Lung (tissue), 12 donors: ENCODE measurements around the gene SFXN5. TPM values are rescaled to one million over a fixed set of nuclear protein-coding genes. Genes with fewer than 3 reads are reported as not detected.

Source experiments
- ATAC-seq: fragments of 200-7000 bp; cut with Tn5 transposase; one replicate; pipeline ENCODE4 v1.9.1; 2020; ENCODE audit warnings: moderate number of reproducible peaks; ENCODE audit not compliant: insufficient read depth, low FRiP score
- DNase-seq, 3 donors: peaks; one replicate each; pipeline ENCODE4 v3.0.0-alpha.2; 2013 to 2017
- H3K27ac ChIP-seq, 2 donors: one replicate each; pipeline ENCODE4 v1.5.1; 2013; ENCODE audit warnings: mild to moderate bottlenecking in 2 of 2, moderate library complexity in 2 of 2, control low read depth in 1 of 2, inconsistent platforms in 1 of 2, low read depth in 1 of 2, low read length in 1 of 2
- H3K27me3 ChIP-seq, 3 donors: one replicate each; pipeline ENCODE4 v1.5.1; 2013; ENCODE audit warnings: low read length in 2 of 3; ENCODE audit not compliant: control insufficient read depth in 3 of 3, insufficient read depth in 3 of 3
- H3K36me3 ChIP-seq, 4 donors: one replicate each; pipeline ENCODE4 v1.5.1; 2013; ENCODE audit warnings: low read length in 4 of 4, mild to moderate bottlenecking in 1 of 4, moderate library complexity in 1 of 4; ENCODE audit not compliant: control insufficient read depth in 4 of 4, insufficient read depth in 4 of 4
- H3K4me1 ChIP-seq, 5 donors: one replicate each; pipeline ENCODE4 v1.5.1; 2013; ENCODE audit warnings: low read length in 5 of 5, mild to moderate bottlenecking in 2 of 5, moderate library complexity in 1 of 5; ENCODE audit not compliant: control insufficient read depth in 5 of 5, insufficient read depth in 5 of 5
- H3K4me3 ChIP-seq: one replicate; pipeline ENCODE4 v1.5.1; 2013; ENCODE audit warnings: mild to moderate bottlenecking, control low read depth, moderate library complexity
- H3K9ac ChIP-seq, 2 donors: one replicate each; pipeline ENCODE4 v1.5.1; 2013; ENCODE audit warnings: low read length in 2 of 2, control low read depth in 1 of 2; ENCODE audit not compliant: insufficient read depth in 1 of 2
- H3K9me3 ChIP-seq, 4 donors: one replicate each; pipeline ENCODE4 v1.5.1; 2013; ENCODE audit warnings: low read length in 3 of 4, mild to moderate bottlenecking in 1 of 4, moderate library complexity in 1 of 4; ENCODE audit not compliant: control insufficient read depth in 4 of 4, insufficient read depth in 3 of 4
- whole genome bisulfite sequencing, 2 donors: extraction: QIAGEN DNeasy Blood & Tissue Kit; methylation state at CpG; one replicate each; pipeline ENCODE4 v1.1.7; 2013; 5-methylcytosine and 5-hydroxymethylcytosine counted together
- polyA plus RNA-seq, 2 donors: library from polyadenylated mRNA; stranded (reverse); fragments of 200-250 nt; gene quantifications; one replicate each; pipeline ENCODE4 v1.2.1, GENCODE V29; 2013
- total RNA-seq, 2 donors: library from RNA; depleted of rRNA in 1 of 2; stranded (reverse); fragments of >200 nt in 1 of 2; gene quantifications; one replicate each; pipeline ENCODE4 v1.2.1, GENCODE V29; 2014 to 2021
- TF ChIP-seq, protein P1 (sequence below): IDR thresholded peaks from 2 replicates; pipeline ENCODE4 v1.5.1; 2012; ENCODE audit warnings: mild to moderate bottlenecking; ENCODE audit errors: control extremely low read depth, extremely low read depth
- donor health status: control.
- donor health status: control.
- donor health status: Bipolar disorder and iron deficiency.
- donor health status: healthy.
- donor health status: DM: yes; HTN: yes; CAD: no.

The SFXN5 gene
- total and polyA plus RNA-seq, 4 donors, result 8.3 to 15.6 (median 9.6) TPM

DNA sequence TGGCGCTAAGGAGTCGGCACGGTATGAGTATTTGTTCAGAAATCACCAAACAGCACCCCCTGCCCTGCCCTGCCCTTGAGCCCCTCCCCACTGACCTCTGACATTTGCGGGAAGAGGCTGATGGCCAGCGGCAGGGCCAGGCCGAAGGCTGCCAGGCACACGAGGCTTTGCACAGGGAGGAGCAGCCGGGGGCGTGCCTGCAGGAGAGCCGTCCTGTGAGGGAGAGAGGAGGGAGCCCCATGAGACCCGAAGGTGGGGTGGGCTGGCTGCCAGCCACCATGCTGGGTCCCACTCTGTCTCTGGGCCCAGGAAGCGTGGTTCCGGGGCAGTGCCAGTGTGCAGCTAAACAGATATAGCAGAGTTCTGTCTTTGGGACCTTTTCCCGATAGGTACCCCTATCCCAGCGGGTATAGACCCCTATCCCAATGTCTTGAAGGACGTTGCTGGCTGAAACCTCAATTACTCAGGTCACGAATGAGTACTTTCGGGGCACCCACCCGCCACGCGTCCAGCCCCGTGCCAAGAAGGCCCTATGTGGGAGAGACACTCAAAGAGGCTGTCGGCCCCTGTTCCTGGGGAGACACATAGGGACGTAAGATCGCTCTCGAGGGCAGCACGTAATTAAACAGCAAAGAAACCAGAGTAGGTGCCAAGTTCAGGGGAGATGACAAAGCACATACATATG lies 110.3 kb downstream of the SFXN5 start:
- Histone ChIP-seq H3K27me3 (no peaks in the 10 kb centered on the region), H3K27ac (no peak overlapping the region), H3K9me3 (no peaks in the 10 kb centered on the region), H3K4me1 (no peaks in the 10 kb centered on the region), H3K9ac (no peak overlapping the region), H3K4me3 (no peak overlapping the region), H3K36me3 (peaks cover 0 to 3% (median 1%) of the 10 kb centered on the region in 4 donors)
- 90 to 95% methylated on average over 25 to 27 of the region's 27 CpGs for WGBS, 2 donors
- ATAC-seq, result no peak
- no peak for DNase-seq
- TF ChIP-seq, protein P1, sequence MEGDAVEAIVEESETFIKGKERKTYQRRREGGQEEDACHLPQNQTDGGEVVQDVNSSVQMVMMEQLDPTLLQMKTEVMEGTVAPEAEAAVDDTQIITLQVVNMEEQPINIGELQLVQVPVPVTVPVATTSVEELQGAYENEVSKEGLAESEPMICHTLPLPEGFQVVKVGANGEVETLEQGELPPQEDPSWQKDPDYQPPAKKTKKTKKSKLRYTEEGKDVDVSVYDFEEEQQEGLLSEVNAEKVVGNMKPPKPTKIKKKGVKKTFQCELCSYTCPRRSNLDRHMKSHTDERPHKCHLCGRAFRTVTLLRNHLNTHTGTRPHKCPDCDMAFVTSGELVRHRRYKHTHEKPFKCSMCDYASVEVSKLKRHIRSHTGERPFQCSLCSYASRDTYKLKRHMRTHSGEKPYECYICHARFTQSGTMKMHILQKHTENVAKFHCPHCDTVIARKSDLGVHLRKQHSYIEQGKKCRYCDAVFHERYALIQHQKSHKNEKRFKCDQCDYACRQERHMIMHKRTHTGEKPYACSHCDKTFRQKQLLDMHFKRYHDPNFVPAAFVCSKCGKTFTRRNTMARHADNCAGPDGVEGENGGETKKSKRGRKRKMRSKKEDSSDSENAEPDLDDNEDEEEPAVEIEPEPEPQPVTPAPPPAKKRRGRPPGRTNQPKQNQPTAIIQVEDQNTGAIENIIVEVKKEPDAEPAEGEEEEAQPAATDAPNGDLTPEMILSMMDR, result no peak

DNA sequence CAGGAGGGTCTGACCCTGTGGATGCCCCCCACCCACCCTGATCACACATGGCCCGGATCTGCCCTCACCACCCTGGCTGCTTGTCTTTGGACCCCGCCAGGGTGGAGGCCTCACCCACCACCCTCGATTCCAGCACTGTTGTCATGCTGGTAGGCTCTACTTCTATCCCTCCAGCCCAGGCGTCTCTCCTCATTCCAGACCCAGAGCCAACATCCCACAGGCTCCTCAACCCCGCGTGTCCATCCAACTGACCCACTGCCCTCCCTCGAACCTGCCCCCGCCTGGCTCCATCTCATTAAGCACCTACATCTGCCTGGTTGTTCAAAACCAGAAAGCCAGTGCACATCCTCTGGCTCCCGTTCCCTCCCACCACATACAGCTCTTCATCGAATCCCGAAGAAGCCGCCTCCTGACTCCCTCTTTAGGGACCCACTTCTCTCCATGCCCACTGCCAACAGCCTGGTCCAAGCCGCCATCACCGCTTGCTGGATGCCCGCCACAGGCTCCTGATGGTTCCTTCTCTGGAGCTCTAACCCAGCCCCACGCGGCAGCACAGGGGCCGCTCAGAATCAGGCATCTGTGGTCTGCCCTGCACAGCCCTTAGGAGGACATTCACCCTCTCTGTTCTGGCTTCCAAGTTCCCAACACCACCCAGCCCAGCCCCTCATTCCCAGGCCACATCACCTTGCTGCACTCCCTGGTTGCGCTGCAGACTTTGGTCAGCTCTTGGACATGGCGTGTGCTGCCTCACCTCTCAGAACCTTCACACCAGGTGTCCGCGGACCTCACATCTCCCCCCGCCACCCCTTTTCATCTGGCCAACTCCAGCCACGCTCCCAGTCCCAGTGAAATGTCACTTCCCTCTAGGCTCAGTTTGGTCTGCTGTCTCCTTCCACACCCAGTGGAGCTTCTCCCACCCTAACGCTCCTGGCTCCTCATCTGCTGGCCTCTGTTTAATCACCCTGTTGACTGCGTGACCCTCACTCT lies 111.2 kb downstream of the SFXN5 start:
- no peak overlapping the region for H3K27ac ChIP-seq
- no peaks in the 10 kb centered on the region for H3K27me3 ChIP-seq
- no peaks in the 10 kb centered on the region for H3K9me3 ChIP-seq
- peaks cover 0 to 4% (median 0%) of the 10 kb centered on the region in 5 donors for H3K4me1 ChIP-seq
- TF ChIP-seq, protein P1, result no peak
- no peaks in the 10 kb centered on the region for H3K36me3 ChIP-seq
- no peak overlapping the region for H3K9ac ChIP-seq
- DNase-seq (no peak), ATAC-seq (no peak)
- 95% methylated on average over 26 of the region's 26 CpGs for WGBS, 2 donors
- no peak overlapping the region for H3K4me3 ChIP-seq

DNA sequence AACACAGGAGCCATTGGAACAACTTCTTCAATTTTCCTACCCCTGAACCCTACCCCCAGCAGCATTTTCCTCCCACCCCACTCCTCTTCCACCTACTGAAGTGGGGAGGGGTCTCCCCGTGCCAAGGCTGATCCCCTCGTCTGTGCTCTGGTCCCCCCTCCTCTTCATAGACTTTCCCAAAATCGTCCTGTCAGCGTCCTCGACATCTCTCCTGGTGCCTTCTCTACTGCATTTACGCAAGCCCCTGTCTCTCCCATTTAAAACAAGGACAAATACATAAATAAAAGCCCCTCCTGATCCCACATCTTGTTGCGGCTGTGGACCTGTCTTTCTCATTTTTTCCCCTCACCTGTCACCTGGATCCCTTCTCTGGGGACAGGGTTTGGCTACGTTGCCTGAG lies 112.0 kb downstream of the SFXN5 start:
- TF ChIP-seq, protein P1, result no peak
- WGBS, 2 donors, result 94 to 96% methylated on average over 8 of the region's 8 CpGs

More for the DNA sequence above, 112.0 kb downstream of the SFXN5 start:
- no peaks in the 10 kb centered on the region for H3K9me3 ChIP-seq
- H3K27me3 ChIP-seq, result no peaks in the 10 kb centered on the region
- DNase-seq, result no peak
- no peak overlapping the region for H3K9ac ChIP-seq
- ATAC-seq, result no peak
- H3K27ac ChIP-seq, result no peak overlapping the region
- H3K4me3 ChIP-seq, result no peak overlapping the region
- H3K36me3 ChIP-seq, result no peaks in the 10 kb centered on the region
- H3K4me1 ChIP-seq, result peaks cover 0 to 5% (median 0%) of the 10 kb centered on the region in 5 donors
